ENCODE measurements around the gene MED16.

DNA sequence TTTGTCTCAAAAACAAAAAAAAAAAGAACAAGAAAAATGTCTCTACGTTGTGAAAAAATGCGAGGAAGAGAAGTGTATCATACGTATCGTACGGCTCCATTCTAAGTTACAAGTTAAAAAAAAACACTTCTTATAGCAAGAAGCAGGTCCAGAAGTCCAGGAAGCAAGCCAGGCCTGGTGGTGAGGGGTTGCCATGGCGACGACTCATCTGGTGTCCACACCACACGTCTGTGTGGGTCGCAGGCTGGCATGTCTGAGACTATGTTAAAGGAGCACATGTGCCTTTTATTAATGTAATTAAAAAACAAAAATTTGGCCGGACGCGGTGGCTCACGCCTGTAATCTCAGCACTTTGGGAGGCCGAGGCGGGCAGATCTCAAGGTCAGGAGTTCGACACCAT is 5.9 kb downstream of the MED16 start:
- TF ChIP-seq, protein P1, sequence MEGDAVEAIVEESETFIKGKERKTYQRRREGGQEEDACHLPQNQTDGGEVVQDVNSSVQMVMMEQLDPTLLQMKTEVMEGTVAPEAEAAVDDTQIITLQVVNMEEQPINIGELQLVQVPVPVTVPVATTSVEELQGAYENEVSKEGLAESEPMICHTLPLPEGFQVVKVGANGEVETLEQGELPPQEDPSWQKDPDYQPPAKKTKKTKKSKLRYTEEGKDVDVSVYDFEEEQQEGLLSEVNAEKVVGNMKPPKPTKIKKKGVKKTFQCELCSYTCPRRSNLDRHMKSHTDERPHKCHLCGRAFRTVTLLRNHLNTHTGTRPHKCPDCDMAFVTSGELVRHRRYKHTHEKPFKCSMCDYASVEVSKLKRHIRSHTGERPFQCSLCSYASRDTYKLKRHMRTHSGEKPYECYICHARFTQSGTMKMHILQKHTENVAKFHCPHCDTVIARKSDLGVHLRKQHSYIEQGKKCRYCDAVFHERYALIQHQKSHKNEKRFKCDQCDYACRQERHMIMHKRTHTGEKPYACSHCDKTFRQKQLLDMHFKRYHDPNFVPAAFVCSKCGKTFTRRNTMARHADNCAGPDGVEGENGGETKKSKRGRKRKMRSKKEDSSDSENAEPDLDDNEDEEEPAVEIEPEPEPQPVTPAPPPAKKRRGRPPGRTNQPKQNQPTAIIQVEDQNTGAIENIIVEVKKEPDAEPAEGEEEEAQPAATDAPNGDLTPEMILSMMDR (IDR thresholded peaks at IDR 0.05) = no peak
- TF ChIP-seq POLR2AphosphoS5 (IDR thresholded peaks at IDR 0.05) = no peak
- no peak for TF ChIP-seq POLR2A (IDR thresholded peaks at IDR 0.05)
